GM19324 (cell line): ENCODE results near the gene RBM14.
A peak's percentile ranks its signal among the peaks of the same experiment; 100 is the strongest.
"Not testable (repeated sequence)": the region's sequence is repeated elsewhere in the genome, so short reads cannot be mapped to it uniquely, and the experiment has no call there.

ENCODE experiments used
- ATAC-seq: cut with Tn5 transposase; IDR thresholded peaks from one replicate; pipeline ENCODE4 v1.9.1; 2021; ENCODE audit warnings: mild to moderate bottlenecking, moderate library complexity; ENCODE audit not compliant: unreplicated experiment, low FRiP score

Gene RBM14, protein sequence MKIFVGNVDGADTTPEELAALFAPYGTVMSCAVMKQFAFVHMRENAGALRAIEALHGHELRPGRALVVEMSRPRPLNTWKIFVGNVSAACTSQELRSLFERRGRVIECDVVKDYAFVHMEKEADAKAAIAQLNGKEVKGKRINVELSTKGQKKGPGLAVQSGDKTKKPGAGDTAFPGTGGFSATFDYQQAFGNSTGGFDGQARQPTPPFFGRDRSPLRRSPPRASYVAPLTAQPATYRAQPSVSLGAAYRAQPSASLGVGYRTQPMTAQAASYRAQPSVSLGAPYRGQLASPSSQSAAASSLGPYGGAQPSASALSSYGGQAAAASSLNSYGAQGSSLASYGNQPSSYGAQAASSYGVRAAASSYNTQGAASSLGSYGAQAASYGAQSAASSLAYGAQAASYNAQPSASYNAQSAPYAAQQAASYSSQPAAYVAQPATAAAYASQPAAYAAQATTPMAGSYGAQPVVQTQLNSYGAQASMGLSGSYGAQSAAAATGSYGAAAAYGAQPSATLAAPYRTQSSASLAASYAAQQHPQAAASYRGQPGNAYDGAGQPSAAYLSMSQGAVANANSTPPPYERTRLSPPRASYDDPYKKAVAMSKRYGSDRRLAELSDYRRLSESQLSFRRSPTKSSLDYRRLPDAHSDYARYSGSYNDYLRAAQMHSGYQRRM

GRCh38 chr11:66616379-66617154, at the start of gene RBM14:
RBM14 (plus strand) TSS chr11:66616630; CDS start chr11:66616721, 91 bp downstream.
- ATAC-seq = peak; percentile 93

DNA sequence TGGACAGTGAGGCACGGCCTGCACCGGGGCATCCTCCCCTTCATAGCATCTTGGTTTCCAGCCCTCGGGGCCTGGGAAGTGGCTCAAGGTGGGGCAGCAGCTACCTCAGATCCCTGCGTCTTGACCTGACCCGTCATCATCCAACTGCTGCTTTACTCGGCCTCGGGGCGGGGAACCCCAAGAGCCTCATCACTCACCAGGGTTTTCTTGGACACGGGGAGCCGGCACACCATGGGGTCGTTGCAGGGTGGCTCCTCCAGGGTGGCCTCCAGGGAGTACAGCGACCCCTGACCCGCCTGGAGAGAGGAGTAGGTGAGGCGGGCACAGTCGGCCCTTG, 48.7 kb upstream of the RBM14 start:
- no peak for ATAC-seq

GRCh38 chr11:66568124-66568916, 48.1 kb upstream of the RBM14 start, which contains the start of gene CTSF:
CTSF (minus strand) TSS chr11:66568606; CDS start chr11:66568486, 120 bp downstream.
- peak; percentile 49 for ATAC-seq

DNA sequence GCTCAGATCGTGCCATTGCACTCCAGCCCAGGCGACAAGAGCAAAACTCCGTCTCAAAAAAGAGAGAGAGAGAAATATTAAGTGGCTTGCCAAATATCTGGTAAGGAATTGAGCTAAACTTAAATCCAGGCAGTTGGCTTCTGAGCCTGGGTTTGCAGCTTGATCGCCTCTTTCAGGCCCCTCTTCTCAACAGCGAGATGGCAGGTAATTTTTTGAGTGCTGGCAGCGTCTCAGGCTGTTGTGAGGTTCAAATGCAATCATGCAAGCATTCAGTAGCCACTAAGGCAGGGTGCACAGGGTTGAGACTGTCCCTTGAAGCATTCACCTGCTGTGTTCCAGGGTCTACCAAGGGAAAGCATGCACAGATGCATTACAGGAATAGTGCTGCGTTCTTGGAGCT, 47.4 kb upstream of the RBM14 start:
- no peak for ATAC-seq

GRCh38 chr11:66570079-66570849, 46.2 kb upstream of the RBM14 start:
- ATAC-seq = no peak

DNA sequence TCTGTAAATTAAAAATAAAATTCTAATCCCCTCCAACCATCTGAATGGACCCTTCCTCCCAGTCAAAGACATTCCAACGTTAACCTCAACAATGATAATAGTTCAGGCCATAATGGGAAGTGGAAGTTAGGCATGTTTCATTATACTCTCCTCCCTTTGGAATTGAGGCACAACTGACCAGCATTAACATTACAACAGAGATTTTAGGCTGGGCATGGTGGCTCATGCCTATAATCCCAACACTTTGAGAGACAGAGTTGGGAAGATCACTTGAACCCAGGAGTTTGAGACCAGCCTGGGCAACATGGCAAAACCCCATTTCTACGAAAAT, 45.6 kb upstream of the RBM14 start:
- ATAC-seq = no peak

DNA sequence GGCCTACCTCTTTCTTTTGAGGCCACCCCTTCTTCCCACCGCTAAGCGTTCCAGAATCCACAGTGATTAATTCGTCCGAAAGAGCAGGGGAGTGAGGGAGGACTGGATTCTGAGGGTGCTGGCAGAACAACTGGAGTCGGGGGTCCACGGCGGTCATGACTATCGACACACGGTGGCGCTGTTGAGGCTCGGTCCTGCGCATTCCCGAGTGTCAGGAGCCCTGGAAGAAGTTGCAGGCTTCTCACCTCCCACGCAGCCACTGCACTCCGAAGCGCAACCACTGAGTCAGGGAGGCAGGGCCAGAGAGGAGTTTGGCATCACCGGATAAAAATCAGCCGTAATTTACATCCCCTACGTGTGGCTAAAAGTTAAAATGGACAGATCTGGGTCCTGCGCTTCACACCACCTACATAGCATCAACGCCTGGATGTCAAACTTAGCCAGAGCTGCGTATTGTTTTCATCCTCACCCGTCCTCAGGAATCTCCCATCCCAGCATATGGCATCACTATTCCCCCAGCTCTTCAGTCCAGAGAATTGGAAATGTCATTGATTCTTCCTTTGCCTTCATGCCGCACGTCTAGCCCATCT, 37.3 kb upstream of the RBM14 start:
- no peak for ATAC-seq

DNA sequence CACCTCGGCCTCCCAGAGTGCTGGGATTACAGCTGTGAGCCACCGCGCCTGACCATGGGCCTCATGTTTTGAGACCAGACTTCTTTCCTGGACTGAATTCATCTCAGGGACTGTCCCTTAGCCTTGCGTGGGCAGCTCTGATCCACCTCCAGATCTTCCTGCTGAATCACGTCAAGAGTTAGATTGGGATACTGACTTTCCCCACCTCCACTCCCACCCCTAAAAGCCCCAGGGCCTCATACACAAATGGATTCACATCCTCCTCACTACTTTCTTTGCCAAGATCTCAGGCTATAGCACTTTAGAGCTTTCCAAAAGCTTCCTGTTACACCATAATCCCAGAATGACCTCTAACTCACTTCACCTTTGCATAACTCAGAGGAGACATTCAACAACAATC, 35.6 kb upstream of the RBM14 start:
- ATAC-seq = no peak

DNA sequence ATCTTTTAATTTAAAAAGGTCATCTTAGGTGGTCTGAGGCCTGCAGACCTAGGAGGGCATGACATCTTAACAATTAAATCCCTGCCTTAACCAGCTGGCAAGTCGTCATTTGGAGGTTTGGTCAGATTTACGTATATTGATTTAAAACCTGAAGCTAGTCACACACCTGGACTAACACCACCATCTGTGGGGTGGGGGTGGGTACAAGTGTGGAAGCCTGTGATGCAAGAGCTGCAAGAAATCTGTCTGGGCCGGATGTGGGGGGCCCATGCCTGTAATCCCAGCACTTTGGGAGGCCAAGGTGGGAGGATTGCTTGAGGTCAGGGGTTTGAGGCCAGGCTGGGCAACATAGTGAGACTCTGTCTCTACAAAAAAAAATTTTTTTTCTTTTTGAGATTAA, 35.2 kb upstream of the RBM14 start:
- no peak for ATAC-seq

GRCh38 chr11:66582565-66583147, 33.8 kb upstream of the RBM14 start:
- not testable (repeated sequence) for ATAC-seq

DNA sequence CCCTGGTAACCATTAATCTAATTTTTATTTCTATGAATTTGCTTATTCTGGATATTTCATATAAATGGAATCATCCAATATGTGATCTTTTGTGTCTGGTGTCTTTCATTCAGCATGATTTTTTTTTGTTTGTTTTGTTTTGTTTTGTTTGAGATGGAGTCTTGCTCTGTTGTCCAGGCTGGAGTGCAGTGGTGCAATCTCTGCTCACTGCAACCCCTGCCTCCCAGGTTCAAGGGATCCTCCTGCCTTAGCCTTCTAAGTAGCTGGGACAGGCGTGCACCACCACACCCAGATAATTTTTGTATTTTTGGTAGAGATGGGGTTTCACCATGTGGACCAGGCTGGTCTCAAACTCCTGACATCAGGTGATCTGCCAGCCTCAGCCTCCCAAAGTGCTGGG, 31.0 kb upstream of the RBM14 start:
- not testable (repeated sequence) for ATAC-seq

DNA sequence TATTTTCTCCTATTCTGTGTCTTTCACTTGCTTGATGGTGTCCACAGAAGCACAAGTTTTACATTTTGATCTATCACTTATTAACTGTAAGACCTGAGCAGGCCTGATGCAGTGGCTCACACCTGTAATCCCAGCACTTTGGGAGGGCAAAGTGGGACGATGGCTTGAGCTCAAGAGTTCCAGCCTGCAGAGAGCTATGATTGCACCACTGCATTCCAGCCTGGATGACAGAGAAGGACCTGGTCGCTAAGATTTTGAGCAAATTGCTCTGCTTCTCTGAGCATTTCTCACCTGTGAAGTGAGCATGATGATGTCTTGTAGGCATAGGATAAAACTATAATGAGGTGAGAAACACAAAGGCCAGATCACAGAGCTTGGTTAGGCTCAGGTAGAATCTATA, 30.3 kb upstream of the RBM14 start:
- no peak for ATAC-seq

- ATAC-seq = not testable (repeated sequence)
Measured at GRCh38 chr11:66589315-66589714, 27.1 kb upstream of the RBM14 start.

GRCh38 chr11:66589996-66590675, 26.3 kb upstream of the RBM14 start:
- no peak for ATAC-seq

DNA sequence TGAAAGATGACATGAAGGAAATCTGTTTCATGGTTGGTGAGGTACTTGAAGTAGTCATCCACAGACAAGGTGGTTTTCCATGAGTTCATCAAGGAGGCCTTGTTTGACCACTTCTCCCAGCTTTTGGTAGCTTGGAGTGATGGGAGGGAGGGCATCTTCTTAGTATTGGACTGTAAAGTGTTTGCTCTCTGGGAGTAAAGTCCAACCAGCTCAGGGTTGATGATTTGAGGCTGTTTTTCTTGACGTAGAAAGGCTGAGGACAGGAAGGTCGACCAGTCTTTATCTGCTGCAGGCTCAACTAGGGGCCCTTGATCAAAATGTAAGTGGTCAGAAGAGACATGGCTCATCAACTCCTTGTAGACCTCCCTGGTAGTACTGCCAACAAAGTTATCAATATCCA, 25.3 kb upstream of the RBM14 start:
- no peak for ATAC-seq

- peak; percentile 96 for ATAC-seq
Measured at GRCh38 chr11:66592457-66593302, 23.8 kb upstream of the RBM14 start, which contains the start of the genes CCDC87 and CCS. CCDC87 (minus strand) TSS chr11:66593063; CDS start chr11:66593015, 48 bp downstream. CCS (plus strand) TSS chr11:66593185; CDS start chr11:66593262, 77 bp downstream.

GRCh38 chr11:66593303-66593635, 23.2 kb upstream of the RBM14 start:
- ATAC-seq = no peak

GRCh38 chr11:66593650-66594049, 22.8 kb upstream of the RBM14 start:
- ATAC-seq = no peak
